Neural cell (in vitro differentiated cells): ENCODE measurements around the gene CTBP2. TPM values are rescaled to one million over a fixed set of nuclear protein-coding genes. Genes with fewer than 3 reads are reported as not detected.

Experiments used
- H2AFZ ChIP-seq: fragments of 200-600, 300-800 bp; sonication (generic), shearing (Covaris generic); 2 replicates; pipeline ENCODE4 v1.6.0; 2014; ENCODE audit warnings: low read depth, mild to moderate bottlenecking, antibody characterized with exemption, low read length, moderate library complexity
- H3F3A ChIP-seq: fragments of 200-600 bp; shearing (Covaris generic); 2 replicates; pipeline ENCODE4 v1.6.1; 2016; ENCODE audit warnings: mild to moderate bottlenecking, moderate library complexity, mixed read lengths, antibody characterized with exemption, low read length; ENCODE audit not compliant: insufficient read depth, poor library complexity, severe bottlenecking
- H3K27ac ChIP-seq: fragments of 200-600, 300-800 bp; sonication (generic), shearing (Covaris generic); 2 replicates; pipeline ENCODE4 v1.5.1; 2014; ENCODE audit warnings: mild to moderate bottlenecking, low read length, moderate library complexity
- H3K27me3 ChIP-seq: fragments of 300-800, 200-600 bp; sonication (generic), shearing (Covaris generic); 2 replicates; pipeline ENCODE4 v1.6.0; 2014; ENCODE audit warnings: mild to moderate bottlenecking, low read depth, low read length, moderate library complexity; ENCODE audit not compliant: insufficient read depth
- H3K36me3 ChIP-seq: fragments of 300-800, 200-600 bp; sonication (generic), shearing (Covaris generic); 2 replicates; pipeline ENCODE4 v1.5.1; 2014; ENCODE audit warnings: mild to moderate bottlenecking, antibody characterized with exemption, low read length, moderate library complexity; ENCODE audit not compliant: insufficient read depth
- H3K4me2 ChIP-seq: fragments of 300-800, 200-600 bp; sonication (generic), shearing (Covaris generic); 2 replicates; pipeline ENCODE4 v1.6.0; 2014; ENCODE audit warnings: mild to moderate bottlenecking, low read length
- H3K4me3 ChIP-seq: fragments of 300-800, 200-600 bp; sonication (generic), shearing (Covaris generic); 2 replicates; pipeline ENCODE4 v1.5.1; 2014; ENCODE audit warnings: mild to moderate bottlenecking, low read length, moderate library complexity
- H3K79me2 ChIP-seq: fragments of 200-600 bp; shearing (Covaris generic); replicated peaks from 2 replicates; pipeline ENCODE4 v1.6.0; 2014; ENCODE audit warnings: mild to moderate bottlenecking, low read length, moderate library complexity; ENCODE audit not compliant: insufficient read depth
- H3K9ac ChIP-seq: fragments of 300-800, 200-600 bp; sonication (generic), shearing (Covaris generic); 2 replicates; pipeline ENCODE4 v1.6.1; 2016; ENCODE audit warnings: mild to moderate bottlenecking, low read length, mixed read lengths
- H3K9me2 ChIP-seq: fragments of 200-600 bp; shearing (Covaris generic); 2 replicates; pipeline ENCODE4 v1.6.1; 2016; ENCODE audit warnings: mild to moderate bottlenecking, low read length, mixed read lengths; ENCODE audit not compliant: insufficient read depth
- H3K9me3 ChIP-seq: fragments of 200-600, 300-800 bp; sonication (generic), shearing (Covaris generic); 2 replicates; pipeline ENCODE4 v1.6.1; 2016; ENCODE audit warnings: mild to moderate bottlenecking, mixed run types, low read length, moderate library complexity, mixed read lengths
- H4K20me1 ChIP-seq: fragments of 200-600 bp; shearing (Covaris generic); 2 replicates; pipeline ENCODE4 v1.6.1; 2016; ENCODE audit warnings: mild to moderate bottlenecking, mixed run types; ENCODE audit not compliant: insufficient read depth
- EP300 ChIP-seq: fragments of 450-650 bp; conservative IDR thresholded peaks from 2 replicates; pipeline ENCODE4 v1.6.1; 2014; ENCODE audit warnings: antibody characterized with exemption, mild to moderate bottlenecking, moderate library complexity; ENCODE audit not compliant: poor library complexity, severe bottlenecking
- EZH2 ChIP-seq: fragments of 200-600, 300-800 bp; shearing (Covaris generic), sonication (generic); IDR thresholded peaks from 2 replicates; pipeline ENCODE4 v1.6.1; 2014; ENCODE audit warnings: antibody characterized with exemption, low read length, borderline replicate concordance, mild to moderate bottlenecking; ENCODE audit not compliant: insufficient read depth, poor library complexity, severe bottlenecking
- MXI1 ChIP-seq: fragments of 450-650 bp; conservative IDR thresholded peaks from 2 replicates; pipeline ENCODE4 v1.6.1; 2014; ENCODE audit warnings: antibody characterized with exemption, mild to moderate bottlenecking; ENCODE audit not compliant: poor library complexity, severe bottlenecking
- POLR2AphosphoS5 ChIP-seq: IDR thresholded peaks from 2 replicates; pipeline ENCODE4 v1.6.1; 2012
- RAD21 ChIP-seq: fragments of 450-650 bp; conservative IDR thresholded peaks from 2 replicates; pipeline ENCODE4 v1.6.1; 2014; ENCODE audit warnings: antibody characterized with exemption, mild to moderate bottlenecking, moderate library complexity
- REST ChIP-seq: IDR thresholded peaks from 2 replicates; pipeline ENCODE4 v1.6.1; 2012; ENCODE audit warnings: borderline replicate concordance
- SMC3 ChIP-seq: fragments of 450-650 bp; conservative IDR thresholded peaks from 2 replicates; pipeline ENCODE4 v1.6.1; 2014; ENCODE audit warnings: antibody characterized with exemption, mild to moderate bottlenecking, moderate library complexity; ENCODE audit not compliant: poor library complexity
- TAF1 ChIP-seq: IDR thresholded peaks from 2 replicates; pipeline ENCODE4 v1.6.1; 2012; ENCODE audit warnings: low read depth
- polyA plus RNA-seq: library from polyadenylated mRNA; depleted of rRNA; stranded (reverse); fragments of >200 nt; gene quantifications from 2 replicates; pipeline ENCODE4 v1.2.3, GENCODE V29; 2014
- TF ChIP-seq, protein P1 (sequence below): fragments of 450-650 bp; IDR thresholded peaks from 2 replicates; pipeline ENCODE4 v1.5.1; 2014; ENCODE audit warnings: antibody characterized with exemption, mild to moderate bottlenecking, moderate library complexity; ENCODE audit not compliant: poor library complexity, severe bottlenecking

CTBP2 gene
- polyA plus RNA-seq, 1 donor from 2014 or later = 59.5 TPM

DNA sequence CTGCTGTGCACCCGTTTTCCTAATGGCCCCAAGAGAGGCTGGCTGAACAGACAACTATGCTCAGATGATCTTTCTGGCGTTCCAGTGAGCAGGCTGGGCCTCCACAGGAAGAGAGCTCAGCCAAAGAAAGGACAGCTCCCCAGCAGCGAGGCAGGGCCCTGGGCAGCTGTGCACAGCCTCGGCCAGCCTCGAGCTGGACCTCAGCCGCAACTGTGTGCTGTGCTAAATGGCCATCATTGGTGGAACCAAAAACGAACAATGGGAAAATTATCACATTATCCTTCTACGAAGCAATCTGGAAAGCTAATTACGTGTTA lies 97.5 kb downstream of the CTBP2 start:
- no peak overlapping the region for H3K4me2 ChIP-seq
- no peak overlapping the region for H3K9ac ChIP-seq
- no peaks in the 10 kb centered on the region for H3K9me3 ChIP-seq
- H3K9me2 ChIP-seq = no peaks in the 10 kb centered on the region
- H4K20me1 ChIP-seq = no peaks in the 10 kb centered on the region
- no peaks in the 10 kb centered on the region for H3K36me3 ChIP-seq
- no peaks in the 10 kb centered on the region for H3F3A ChIP-seq
- H3K27me3 ChIP-seq = no peaks in the 10 kb centered on the region
- H2AFZ ChIP-seq = no peak overlapping the region
- H3K27ac ChIP-seq = no peak overlapping the region
- TF ChIP-seq MXI1 (no peak), EZH2 (no peak), SMC3 (no peak), RAD21 (no peak), TAF1 (no peak)
- TF ChIP-seq, protein P1, sequence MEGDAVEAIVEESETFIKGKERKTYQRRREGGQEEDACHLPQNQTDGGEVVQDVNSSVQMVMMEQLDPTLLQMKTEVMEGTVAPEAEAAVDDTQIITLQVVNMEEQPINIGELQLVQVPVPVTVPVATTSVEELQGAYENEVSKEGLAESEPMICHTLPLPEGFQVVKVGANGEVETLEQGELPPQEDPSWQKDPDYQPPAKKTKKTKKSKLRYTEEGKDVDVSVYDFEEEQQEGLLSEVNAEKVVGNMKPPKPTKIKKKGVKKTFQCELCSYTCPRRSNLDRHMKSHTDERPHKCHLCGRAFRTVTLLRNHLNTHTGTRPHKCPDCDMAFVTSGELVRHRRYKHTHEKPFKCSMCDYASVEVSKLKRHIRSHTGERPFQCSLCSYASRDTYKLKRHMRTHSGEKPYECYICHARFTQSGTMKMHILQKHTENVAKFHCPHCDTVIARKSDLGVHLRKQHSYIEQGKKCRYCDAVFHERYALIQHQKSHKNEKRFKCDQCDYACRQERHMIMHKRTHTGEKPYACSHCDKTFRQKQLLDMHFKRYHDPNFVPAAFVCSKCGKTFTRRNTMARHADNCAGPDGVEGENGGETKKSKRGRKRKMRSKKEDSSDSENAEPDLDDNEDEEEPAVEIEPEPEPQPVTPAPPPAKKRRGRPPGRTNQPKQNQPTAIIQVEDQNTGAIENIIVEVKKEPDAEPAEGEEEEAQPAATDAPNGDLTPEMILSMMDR = no peak
- H3K79me2 ChIP-seq = no peaks in the 10 kb centered on the region
- H3K4me3 ChIP-seq = no peak overlapping the region

GRCh38 chr10:125062227-125062913 lies 98.0 kb downstream of the CTBP2 start:
- H3K27me3 ChIP-seq = no peaks in the 10 kb centered on the region
- H3K9me3 ChIP-seq = no peaks in the 10 kb centered on the region
- no peaks in the 10 kb centered on the region for H3K9me2 ChIP-seq
- no peak overlapping the region for H3K4me2 ChIP-seq
- H3K36me3 ChIP-seq = no peaks in the 10 kb centered on the region
- no peak overlapping the region for H3K4me3 ChIP-seq
- no peaks in the 10 kb centered on the region for H3K79me2 ChIP-seq
- H4K20me1 ChIP-seq = no peaks in the 10 kb centered on the region
- no peak for TF ChIP-seq MXI1
- no peak for TF ChIP-seq TAF1
- TF ChIP-seq, protein P1 = no peak
- TF ChIP-seq POLR2AphosphoS5 = no peak
- TF ChIP-seq EZH2 = no peak
- no peak for TF ChIP-seq SMC3
- no peak for TF ChIP-seq REST
- no peak for TF ChIP-seq EP300
- TF ChIP-seq RAD21 = no peak
- no peak overlapping the region for H3K9ac ChIP-seq
- H2AFZ ChIP-seq = no peak overlapping the region
- H3K27ac ChIP-seq = no peak overlapping the region
- no peaks in the 10 kb centered on the region for H3F3A ChIP-seq
